Osteocyte (in vitro differentiated cells): ENCODE measurements around the gene TGFA. TPM values are rescaled to one million over a fixed set of nuclear protein-coding genes. Genes with fewer than 3 reads are reported as not detected.

Experiments used
- DNase-seq: peaks from one replicate; pipeline ENCODE4 v3.0.0; 2021; ENCODE audit warnings: mixed read lengths; ENCODE audit not compliant: unreplicated experiment; ENCODE audit errors: extremely low spot score
- H3K27ac Mint-ChIP-seq: one replicate; pipeline ENCODE4 v1.8.0; 2021; ENCODE audit warnings: mild to moderate bottlenecking, mixed read lengths; ENCODE audit not compliant: unreplicated experiment
- H3K27me3 Mint-ChIP-seq: one replicate; pipeline ENCODE4 v1.8.0; 2021; ENCODE audit warnings: mixed read lengths; ENCODE audit not compliant: unreplicated experiment
- H3K36me3 Mint-ChIP-seq: one replicate; pipeline ENCODE4 v1.8.0; 2021; ENCODE audit warnings: mixed read lengths; ENCODE audit not compliant: unreplicated experiment
- H3K4me1 Mint-ChIP-seq: one replicate; pipeline ENCODE4 v1.8.0; 2021; ENCODE audit warnings: mixed read lengths; ENCODE audit not compliant: unreplicated experiment
- H3K4me3 Mint-ChIP-seq: one replicate; pipeline ENCODE4 v1.8.0; 2021; ENCODE audit warnings: mild to moderate bottlenecking, moderate library complexity, mixed read lengths; ENCODE audit not compliant: unreplicated experiment
- H3K9me3 Mint-ChIP-seq: one replicate; pipeline ENCODE4 v1.8.0; 2021; ENCODE audit warnings: mixed read lengths; ENCODE audit not compliant: unreplicated experiment
- CTCF ChIP-seq: fragments of 200-600 bp; sonication (generic); IDR thresholded peaks from 2 replicates; pipeline ENCODE4 v1.5.0; 2021; ENCODE audit warnings: antibody characterized with exemption, mild to moderate bottlenecking, moderate library complexity
- total RNA-seq: library from RNA; stranded (reverse); gene quantifications from 2 replicates; pipeline ENCODE4 v1.2.1, GENCODE V29; 2021

The TGFA gene
- total RNA-seq, 1 donor from 2014 or later = 0.08 TPM

GRCh38 chr2:70583091-70583490, 29.5 kb upstream of the TGFA start:
- no peak overlapping the region for H3K27ac Mint-ChIP-seq
- H3K36me3 Mint-ChIP-seq = no peaks in the 10 kb centered on the region
- peaks cover 9% of the 10 kb centered on the region for H3K27me3 Mint-ChIP-seq
- no peaks in the 10 kb centered on the region for H3K9me3 Mint-ChIP-seq
- no peak for DNase-seq
- no peak for TF ChIP-seq CTCF
- no peaks in the 10 kb centered on the region for H3K4me1 Mint-ChIP-seq
- H3K4me3 Mint-ChIP-seq = no peak overlapping the region

GRCh38 chr2:70580352-70580751, 26.7 kb upstream of the TGFA start:
- Mint-ChIP-seq H3K9me3 (no peaks in the 10 kb centered on the region), H3K27ac (no peak overlapping the region), H3K4me1 (no peaks in the 10 kb centered on the region), H3K27me3 (peaks cover 16% of the 10 kb centered on the region), H3K4me3 (no peak overlapping the region), H3K36me3 (no peaks in the 10 kb centered on the region)
- no peak for DNase-seq
- TF ChIP-seq CTCF = no peak

GRCh38 chr2:70574618-70575017, 21.0 kb upstream of the TGFA start:
- no peaks in the 10 kb centered on the region for H3K36me3 Mint-ChIP-seq
- no peaks in the 10 kb centered on the region for H3K9me3 Mint-ChIP-seq
- no peaks in the 10 kb centered on the region for H3K4me1 Mint-ChIP-seq
- H3K4me3 Mint-ChIP-seq = no peak overlapping the region
- peaks cover 25% of the 10 kb centered on the region for H3K27me3 Mint-ChIP-seq
- TF ChIP-seq CTCF = no peak
- DNase-seq = no peak
- H3K27ac Mint-ChIP-seq = no peak overlapping the region

GRCh38 chr2:70574109-70574508, 20.5 kb upstream of the TGFA start:
- Mint-ChIP-seq H3K27ac (no peak overlapping the region), H3K36me3 (no peaks in the 10 kb centered on the region), H3K27me3 (peaks cover 23% of the 10 kb centered on the region), H3K9me3 (no peaks in the 10 kb centered on the region), H3K4me1 (no peaks in the 10 kb centered on the region), H3K4me3 (no peak overlapping the region)
- no peak for TF ChIP-seq CTCF
- no peak for DNase-seq

- Mint-ChIP-seq H3K36me3 (no peaks in the 10 kb centered on the region), H3K9me3 (no peaks in the 10 kb centered on the region), H3K4me3 (no peak overlapping the region), H3K27ac (no peak overlapping the region), H3K27me3 (peaks cover 18% of the 10 kb centered on the region), H3K4me1 (no peaks in the 10 kb centered on the region)
- TF ChIP-seq CTCF = no peak
- DNase-seq = no peak
Measured at GRCh38 chr2:70570041-70570661, 16.5 kb upstream of the TGFA start.
